WI38 (cell line): ENCODE data around the gene HBEGF.

Source experiments
- H3K4me3 ChIP-seq: 2 replicates; pipeline ENCODE4 v1.5.1; 2011; ENCODE audit warnings: low read depth, mild to moderate bottlenecking, control low read depth, low read length
- CTCF ChIP-seq: IDR thresholded peaks from 2 replicates; pipeline ENCODE4 v1.5.1; 2012; ENCODE audit warnings: low read depth, mild to moderate bottlenecking, control low read depth, low read length

The HBEGF gene

DNA sequence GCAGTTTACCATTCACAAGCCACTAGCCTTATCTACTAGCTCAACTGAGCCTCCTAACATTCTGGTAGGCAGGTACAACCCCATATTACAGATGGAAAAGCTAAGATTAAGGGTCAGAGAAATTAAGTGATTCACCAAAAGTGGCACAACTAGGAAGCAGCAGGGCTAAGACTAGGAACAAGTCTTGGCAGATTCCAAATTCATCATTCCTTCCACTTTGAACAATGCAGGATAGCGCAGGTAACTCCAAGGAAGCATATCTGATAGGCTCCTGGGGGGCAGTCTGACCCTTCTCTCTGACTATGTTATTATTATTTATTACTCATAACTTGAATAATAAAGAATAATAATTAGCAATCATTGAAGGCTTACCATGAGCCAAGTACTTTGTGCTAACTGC lies 8.5 kb downstream of the HBEGF start:
- no peak overlapping the region for H3K4me3 ChIP-seq
- TF ChIP-seq CTCF: no peak

DNA sequence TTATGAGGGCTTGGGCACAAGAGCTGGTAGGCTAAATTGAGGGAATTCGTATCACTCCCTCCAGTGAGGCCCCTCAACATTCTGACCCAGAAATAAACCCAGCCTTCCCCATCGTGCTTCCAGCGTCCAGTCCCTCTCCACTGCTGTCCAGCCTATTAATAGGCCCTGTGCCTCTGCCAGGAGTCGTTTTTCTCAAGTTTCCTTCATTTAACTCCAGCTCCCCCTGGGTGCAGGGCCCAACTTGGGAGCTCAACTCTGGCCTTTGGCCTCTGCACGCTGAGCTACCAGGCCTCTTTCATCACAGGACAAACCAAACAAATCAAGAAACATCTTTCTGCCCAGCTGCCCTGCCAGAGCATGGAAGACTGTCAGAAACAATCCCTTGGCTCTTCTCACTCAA lies 10.0 kb downstream of the HBEGF start:
- no peak for TF ChIP-seq CTCF
- H3K4me3 ChIP-seq: no peak overlapping the region

DNA sequence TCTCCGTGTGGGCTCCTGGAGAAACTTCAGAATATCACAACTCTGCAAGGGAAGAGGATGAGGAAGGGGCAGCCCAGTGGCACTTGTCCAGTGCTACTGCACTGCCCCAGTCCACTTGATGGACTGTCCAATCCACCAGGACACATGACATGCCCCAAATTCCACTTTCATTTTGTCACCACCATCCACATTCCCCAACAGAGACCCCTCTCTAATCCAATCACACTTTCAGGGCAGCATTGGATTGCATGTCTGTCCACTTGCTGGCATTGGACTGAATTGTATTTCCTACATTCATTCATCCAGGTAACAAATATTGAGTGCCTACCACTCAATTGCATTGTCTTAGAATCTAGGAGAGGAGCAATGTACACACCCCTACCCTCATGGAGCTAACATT lies 14.8 kb downstream of the HBEGF start:
- no peak for TF ChIP-seq CTCF
- H3K4me3 ChIP-seq: no peak overlapping the region

- no peak for TF ChIP-seq CTCF
- no peak overlapping the region for H3K4me3 ChIP-seq
Observed at GRCh38 chr5:140329739-140330481, 16.5 kb downstream of the HBEGF start.

- H3K4me3 ChIP-seq: no peak overlapping the region
- TF ChIP-seq CTCF: no peak
Observed at GRCh38 chr5:140328036-140328764, 18.2 kb downstream of the HBEGF start.

DNA sequence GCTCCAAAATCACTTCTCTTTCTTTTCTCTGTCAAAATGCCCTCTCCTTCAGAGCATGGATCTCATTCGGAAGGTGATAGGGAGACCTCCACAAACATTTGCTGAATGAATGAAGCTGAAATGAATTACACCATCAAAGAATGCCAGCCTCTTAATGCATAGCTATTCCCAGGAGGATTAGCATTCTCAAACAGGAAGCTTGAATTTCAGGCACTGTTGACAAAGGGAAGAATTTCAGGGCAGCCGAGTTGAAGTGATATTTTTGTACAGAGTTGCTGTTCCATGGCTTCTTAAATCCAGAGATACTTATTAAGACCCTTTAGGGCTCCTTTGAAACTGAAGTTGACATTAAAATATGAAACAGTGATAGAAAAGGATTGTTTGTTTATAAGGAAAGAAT lies 18.8 kb downstream of the HBEGF start:
- TF ChIP-seq CTCF: no peak
- no peak overlapping the region for H3K4me3 ChIP-seq

DNA sequence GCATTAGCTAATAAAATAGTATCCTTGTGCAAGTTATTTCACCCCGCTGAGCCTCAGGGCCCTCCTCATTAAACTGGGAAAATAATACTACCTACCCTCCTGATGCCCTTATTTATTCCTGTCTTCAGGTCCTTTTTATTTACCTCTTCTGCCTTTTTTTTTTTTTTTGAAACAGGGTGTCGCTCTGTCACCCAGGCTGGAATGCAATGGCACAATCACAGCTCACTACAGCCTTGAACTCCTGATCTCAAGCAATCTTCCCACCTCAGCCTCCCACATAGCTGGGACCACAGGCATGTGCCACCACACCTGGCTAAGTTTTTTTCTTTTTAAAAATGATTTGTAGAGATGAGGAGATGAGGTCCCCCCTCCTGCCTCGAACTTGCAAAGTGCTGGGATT lies 20.9 kb downstream of the HBEGF start:
- TF ChIP-seq CTCF: no peak
- no peak overlapping the region for H3K4me3 ChIP-seq
